GM18867 (cell line): ENCODE data around the gene TSPY1.
"Not testable (repeated sequence)": the region's sequence is repeated elsewhere in the genome, so short reads cannot be mapped to it uniquely, and the experiment has no call there.

Experiments
- ATAC-seq: cut with Tn5 transposase; IDR thresholded peaks from one replicate; pipeline ENCODE4 v1.9.1; 2021; ENCODE audit warnings: mild to moderate bottlenecking, moderate library complexity; ENCODE audit not compliant: unreplicated experiment

Gene TSPY1, protein sequence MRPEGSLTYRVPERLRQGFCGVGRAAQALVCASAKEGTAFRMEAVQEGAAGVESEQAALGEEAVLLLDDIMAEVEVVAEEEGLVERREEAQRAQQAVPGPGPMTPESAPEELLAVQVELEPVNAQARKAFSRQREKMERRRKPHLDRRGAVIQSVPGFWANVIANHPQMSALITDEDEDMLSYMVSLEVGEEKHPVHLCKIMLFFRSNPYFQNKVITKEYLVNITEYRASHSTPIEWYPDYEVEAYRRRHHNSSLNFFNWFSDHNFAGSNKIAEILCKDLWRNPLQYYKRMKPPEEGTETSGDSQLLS

DNA sequence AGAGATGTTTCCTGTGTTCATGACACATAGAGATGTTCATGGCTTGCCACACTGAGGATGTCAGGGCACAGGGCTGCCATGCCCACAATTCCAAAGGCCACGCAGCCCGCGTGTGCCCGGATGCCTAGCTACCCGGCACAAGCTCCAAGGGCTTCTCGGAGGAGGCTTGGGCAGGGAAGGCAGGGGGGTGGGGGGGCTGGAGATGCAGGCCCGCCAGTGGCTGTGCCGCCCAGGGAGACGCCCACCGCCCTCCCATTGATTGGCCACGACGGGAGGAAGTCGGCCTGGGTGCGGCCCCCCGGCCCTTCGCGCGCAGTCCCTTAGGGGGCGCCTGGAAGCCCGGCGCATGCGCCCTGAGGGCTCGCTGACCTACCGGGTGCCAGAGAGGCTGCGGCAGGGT, at the start of gene TSPY1:
Gene TSPY1, plus strand, starts transcription at position 301 of the 400 bp plus-strand sequence. Its CDS starts 46 bp downstream, at position 347.
- not testable (repeated sequence) for ATAC-seq

DNA sequence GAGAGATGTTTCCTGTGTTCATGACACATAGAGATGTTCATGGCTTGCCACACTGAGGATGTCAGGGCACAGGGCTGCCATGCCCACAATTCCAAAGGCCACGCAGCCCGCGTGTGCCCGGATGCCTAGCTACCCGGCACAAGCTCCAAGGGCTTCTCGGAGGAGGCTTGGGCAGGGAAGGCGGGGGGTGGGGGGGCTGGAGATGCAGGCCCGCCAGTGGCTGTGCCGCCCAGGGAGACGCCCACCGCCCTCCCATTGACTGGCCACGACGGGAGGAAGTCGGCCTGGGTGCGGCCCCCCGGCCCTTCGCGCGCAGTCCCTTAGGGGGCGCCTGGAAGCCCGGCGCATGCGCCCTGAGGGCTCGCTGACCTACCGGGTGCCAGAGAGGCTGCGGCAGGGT, 20.2 kb downstream of the TSPY1 start, which contains the start of gene TSPY9:
Gene TSPY9, plus strand, starts transcription at position 301 of the 400 bp plus-strand sequence. Its CDS starts 46 bp downstream, at position 347.
- ATAC-seq, result not testable (repeated sequence)

DNA sequence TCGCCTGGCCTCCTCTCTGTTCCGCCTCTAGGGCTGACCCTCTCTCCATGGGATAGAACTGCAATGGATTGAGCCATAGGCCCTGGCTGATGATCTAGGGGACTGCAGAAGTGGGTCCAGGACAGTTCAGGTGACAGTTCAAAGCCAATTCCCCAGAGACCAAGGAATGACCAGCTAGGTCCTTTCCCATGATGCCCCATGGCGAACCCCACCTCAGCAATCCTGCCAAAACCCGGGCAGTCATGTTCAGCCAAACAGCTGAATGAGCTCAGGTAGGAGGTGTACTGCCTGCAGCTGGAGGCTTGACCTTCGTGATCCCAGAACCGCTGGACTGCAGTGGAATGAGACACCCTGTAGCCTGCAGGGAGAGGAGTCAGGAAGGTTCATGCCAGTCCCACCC, 37.6 kb downstream of the TSPY1 start:
- not testable (repeated sequence) for ATAC-seq

DNA sequence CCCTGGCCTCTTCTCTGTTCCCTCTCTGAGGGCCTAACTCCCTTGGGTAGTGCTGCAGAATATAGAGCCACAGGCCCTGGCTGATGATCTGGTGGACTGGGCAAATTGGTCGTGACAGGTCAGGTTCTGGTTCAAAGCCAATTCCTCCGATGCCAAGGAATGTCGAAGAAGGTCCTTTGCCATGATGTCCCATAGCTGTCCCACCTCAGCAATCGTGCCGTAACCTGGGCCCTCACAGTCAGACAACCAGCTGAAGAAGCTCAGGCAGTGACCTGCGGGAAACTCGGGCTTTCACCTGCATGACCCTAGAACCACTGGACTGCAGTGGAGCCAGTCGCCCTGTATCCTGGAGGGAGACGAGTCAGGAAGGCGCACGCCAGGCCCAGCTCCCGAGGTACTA, 49.5 kb downstream of the TSPY1 start:
- not testable (repeated sequence) for ATAC-seq
